IMR-90 (cell line): ENCODE results near the gene TSHZ3. TPM values are rescaled to one million over a fixed set of nuclear protein-coding genes. Genes with fewer than 3 reads are reported as not detected.

Source experiments
- ATAC-seq: fragments of 200-7000 bp; cut with Tn5 transposase; 2 replicates; pipeline ENCODE4 v1.9.1; 2020; ENCODE audit warnings: low read depth, mild to moderate bottlenecking, moderate library complexity
- BruUV-seq: library from RNA; stranded (reverse); fragments of 400-500 nt; replicated peaks from 2 replicates; lab custom pipeline; 2021; lab: Mats Ljungman, UMichigan
- CTCF ChIA-PET: fragments of 300-600 bp; formaldehyde crosslinking; extraction: SDS; loops from one replicate; lab custom pipeline; 2021; ENCODE audit warnings: antibody characterized with exemption; lab: Yijun Ruan, JAX
- POLR2A ChIA-PET: fragments of 300-600 bp; sonication (Branson Sonifier 250); formaldehyde crosslinking; loops from one replicate; lab custom pipeline; 2022; ENCODE audit warnings: antibody characterized with exemption; ENCODE audit not compliant: unreplicated experiment; lab: Charles Lee
- DNase-seq: peaks from one replicate; pipeline ENCODE4 v3.0.0; 2013
- H2AFZ ChIP-seq: replicated peaks from 2 replicates; pipeline ENCODE3; 2013; ENCODE audit warnings: low read length, mild to moderate bottlenecking; ENCODE audit not compliant: poor library complexity
- H2AK5ac ChIP-seq: 2 replicates; pipeline ENCODE4 v1.6.1; 2013; ENCODE audit warnings: low read depth, low read length, inconsistent platforms
- H2AK9ac ChIP-seq: replicated peaks from 2 replicates; pipeline ENCODE3; 2013; ENCODE audit warnings: mild to moderate bottlenecking, low read depth, low read length, moderate library complexity; ENCODE audit not compliant: poor library complexity
- H2BK120ac ChIP-seq: 2 replicates; pipeline ENCODE4 v1.6.1; 2013; ENCODE audit warnings: low read depth, low read length, inconsistent platforms
- H2BK15ac ChIP-seq: 3 replicates; pipeline ENCODE4 v1.6.1; 2013; ENCODE audit warnings: low read depth, low read length, inconsistent platforms
- H2BK20ac ChIP-seq: 2 replicates; pipeline ENCODE4 v1.6.1; 2013; ENCODE audit warnings: low read depth, mild to moderate bottlenecking, inconsistent platforms, low read length, moderate library complexity
- H2BK5ac ChIP-seq: 2 replicates; pipeline ENCODE4 v1.6.1; 2013; ENCODE audit warnings: mild to moderate bottlenecking, low read depth, low read length, inconsistent platforms; ENCODE audit not compliant: poor library complexity, severe bottlenecking
- H3K14ac ChIP-seq: replicated peaks from 2 replicates; pipeline ENCODE4 v1.6.1; 2013; ENCODE audit warnings: low read depth, low read length, inconsistent platforms
- H3K18ac ChIP-seq: 2 replicates; pipeline ENCODE4 v1.6.1; 2013; ENCODE audit warnings: low read depth, low read length, control low read depth
- H3K23ac ChIP-seq: 2 replicates; pipeline ENCODE4 v1.6.1; 2013; ENCODE audit warnings: low read depth, low read length, inconsistent platforms
- H3K27ac ChIP-seq: 2 replicates; pipeline ENCODE4 v1.5.1; 2013; ENCODE audit warnings: mild to moderate bottlenecking, control low read depth, low read length; ENCODE audit not compliant: insufficient read depth
- H3K27me3 ChIP-seq: 2 replicates; pipeline ENCODE4 v1.6.1; 2013; ENCODE audit warnings: low read length; ENCODE audit not compliant: control insufficient read depth, insufficient read depth
- H3K36me3 ChIP-seq: 2 replicates; pipeline ENCODE4 v1.6.1; 2013; ENCODE audit warnings: low read length, mixed read lengths; ENCODE audit not compliant: control insufficient read depth, insufficient read depth
- H3K4ac ChIP-seq: 2 replicates; pipeline ENCODE4 v1.6.1; 2013; ENCODE audit warnings: low read depth, low read length, inconsistent platforms
- H3K4me1 ChIP-seq: 2 replicates; pipeline ENCODE4 v1.6.1; 2013; ENCODE audit warnings: low read length, mixed read lengths; ENCODE audit not compliant: control insufficient read depth, insufficient read depth
- H3K4me2 ChIP-seq: 2 replicates; pipeline ENCODE4 v1.6.1; 2013; ENCODE audit warnings: low read depth, mild to moderate bottlenecking, control low read depth, low read length, moderate library complexity
- H3K4me3 ChIP-seq: 2 replicates; pipeline ENCODE4 v1.5.1; 2013; ENCODE audit warnings: low read depth, mild to moderate bottlenecking, control low read depth, low read length, moderate library complexity; ENCODE audit not compliant: insufficient read depth
- H3K56ac ChIP-seq: 2 replicates; pipeline ENCODE4 v1.6.1; 2013; ENCODE audit warnings: low read length, inconsistent platforms; ENCODE audit not compliant: insufficient read depth; ENCODE audit errors: extremely low read depth
- H3K79me1 ChIP-seq, 2 experiments: 2 replicates each; pipeline ENCODE4 v1.6.1; 2013; ENCODE audit warnings: low read length in 2 of 2, inconsistent platforms in 1 of 2, low read depth in 1 of 2
- H3K9ac ChIP-seq: 2 replicates; pipeline ENCODE4 v1.6.1; 2013; ENCODE audit warnings: low read depth, low read length, control low read depth
- H3K9me1 ChIP-seq: 2 replicates; pipeline ENCODE4 v1.6.1; 2013; ENCODE audit warnings: low read length, inconsistent platforms; ENCODE audit not compliant: insufficient read depth
- H3K9me3 ChIP-seq: 2 replicates; pipeline ENCODE4 v1.6.1; 2013; ENCODE audit warnings: low read length; ENCODE audit not compliant: control insufficient read depth, insufficient read depth
- H4K20me1 ChIP-seq: 2 replicates; pipeline ENCODE4 v1.6.1; 2013; ENCODE audit warnings: low read length, inconsistent platforms; ENCODE audit not compliant: insufficient read depth
- H4K5ac ChIP-seq: 2 replicates; pipeline ENCODE4 v1.6.1; 2013; ENCODE audit warnings: mild to moderate bottlenecking, low read depth, low read length, control low read depth
- H4K8ac ChIP-seq, 2 experiments: 2 replicates each; pipeline ENCODE4 v1.6.1; 2013; ENCODE audit warnings: low read depth in 2 of 2, low read length in 2 of 2, control low read depth in 1 of 2, inconsistent platforms in 1 of 2
- H4K91ac ChIP-seq: 2 replicates; pipeline ENCODE4 v1.6.1; 2013; ENCODE audit warnings: low read depth, low read length, inconsistent platforms; ENCODE audit not compliant: insufficient read depth
- POLR2A ChIP-seq: IDR thresholded peaks from 2 replicates; pipeline ENCODE4 v1.6.1; 2012; ENCODE audit warnings: mild to moderate bottlenecking, low read depth, low read length
- SMC3 ChIP-seq: fragments of 150-350 bp; IDR thresholded peaks from 2 replicates; pipeline ENCODE4 v1.6.1; 2016; ENCODE audit warnings: low read depth, mild to moderate bottlenecking, antibody characterized with exemption, low read length, moderate library complexity
- WGBS, 2 experiments: methylation state at CpG; one replicate each; pipeline versions ENCODE4 v1.1.5 to v1.1.7; 2013; ENCODE audit warnings: missing lambda C conversion rate in 2 of 2; ENCODE audit not compliant: insufficient read length in 1 of 2; ENCODE audit errors: extremely low coverage in 2 of 2; 5-methylcytosine and 5-hydroxymethylcytosine counted together
- dilution Hi-C: fragments of 300-500 bp; cut with HindIII; formaldehyde crosslinking; loops from one replicate; pipeline ENCODE4 v1.14.3; 2018; ENCODE audit warnings: low sequenced_read_pairs; ENCODE audit not compliant: unreplicated experiment
- in situ Hi-C: fragments of 300-500 bp; cut with MboI; formaldehyde crosslinking; loops from 3 replicates; pipeline ENCODE4 v1.14.3; 2019; ENCODE audit warnings: low sequenced_read_pairs, inconsistent platforms, mixed read lengths
- intact Hi-C: fragments of 100-400 bp; cut with micrococcal nuclease; formaldehyde crosslinking; loops from 2 replicates; pipeline ENCODE4 v1.10.0; 2022
- polyA plus RNA-seq, 3 experiments: library from polyadenylated mRNA; depleted of rRNA; stranded (reverse); fragments of >200 nt; gene quantifications; 2 replicates each; pipeline ENCODE4 v1.2.3, GENCODE V29; 2012; ENCODE audit warnings: low replicate concordance in 1 of 3
- total RNA-seq: library from RNA; depleted of rRNA; stranded (reverse); fragments of >200 nt; gene quantifications from 2 replicates; pipeline ENCODE4 v1.2.3, GENCODE V29; 2012

The TSHZ3 gene
- total and polyA plus RNA-seq, 2 of the 4 experiments (the other 2 are of a cell fraction), result 8.1 to 13.0 TPM

- DNase-seq (peak; percentile 49), ATAC-seq (no peak)
- peak overlapping the region; percentile 45; the same call in 1 of the 2 replicates for H3K56ac ChIP-seq
- H2BK120ac ChIP-seq, result peak overlapping the region; percentile 45; the same call in 1 of the 2 replicates
- no CpG with 5 or more reads among the region's 3 CpGs for WGBS, 2 experiments
- peak overlapping the region; percentile 90; the same call in 1 of the 2 replicates for H3K27ac ChIP-seq
- H4K5ac ChIP-seq, result peak overlapping the region; percentile 25; the same call in 1 of the 2 replicates
- peak overlapping the region; percentile 79 for H2BK5ac ChIP-seq
- dilution Hi-C loops, result no loop called here
- H3K4me2 ChIP-seq, result peak overlapping the region; percentile 96
- peaks cover 8% of the 10 kb centered on the region for H3K36me3 ChIP-seq
- H3K23ac ChIP-seq, result peak overlapping the region; percentile 99
- TF ChIP-seq SMC3 (no peak), POLR2A (0 out of 2 replicates have a peak, but pooled peaks have one; percentile 20)
- no peaks in the 10 kb centered on the region for H3K9me3 ChIP-seq
- H3K4me1 ChIP-seq, result peaks cover 21% of the 10 kb centered on the region
- peak overlapping the region in 1 of 2 experiments; percentile 67; a peak in 2 of 4 replicates for H4K8ac ChIP-seq
- peak overlapping the region; percentile 94 for H3K9ac ChIP-seq
- H3K9me1 ChIP-seq, result peaks cover 14% of the 10 kb centered on the region
- POLR2A ChIA-PET, result interaction anchor here (0.6 to 0.8 kb wide), 3 partner anchors 174 to 249 kb away, joined by 3 to 6 read pairs (median 4); no protein-coding TSS in a partner anchor
- in situ Hi-C loops, result loop anchor here (25.0 kb wide), 1 partner anchor 1015 kb away; no protein-coding TSS in a partner anchor
- intact Hi-C loops, result loop anchor here (1.0 to 5.0 kb wide), 2 partner anchors 100 to 237 kb away; no protein-coding TSS in a partner anchor
- no peaks in the 10 kb centered on the region for H3K27me3 ChIP-seq
- H2AK5ac ChIP-seq, result no peak overlapping the region
- peak overlapping the region; percentile 93 for H3K4me3 ChIP-seq
- peaks cover 21 to 59% of the 10 kb centered on the region in 2 experiments for H3K79me1 ChIP-seq
- H2AK9ac ChIP-seq, result peak overlapping the region; percentile 7
- BruUV-seq, result no TSS peak
- peak overlapping the region; percentile 93 for H3K14ac ChIP-seq
- CTCF ChIA-PET, result interaction anchor here (0.6 to 1.2 kb wide), 4 partner anchors 9 to 37 kb away, joined by 3 to 4 read pairs (median 4); no protein-coding TSS in a partner anchor
- H4K91ac ChIP-seq, result 0 out of 2 replicates have a peak overlapping the region, but pooled peaks have one; percentile 0
- H3K18ac ChIP-seq, result peak overlapping the region; percentile 72
- H3K4ac ChIP-seq, result peak overlapping the region; percentile 71
- no peak overlapping the region for H2AFZ ChIP-seq
- H2BK15ac ChIP-seq, result no peak overlapping the region
- peak overlapping the region; percentile 57; the same call in 1 of the 2 replicates for H2BK20ac ChIP-seq
- H4K20me1 ChIP-seq, result peaks cover 53% of the 10 kb centered on the region
Observed at GRCh38 chr19:31347354-31347753, 1.9 kb downstream of the TSHZ3 start.
